Mesendoderm (in vitro differentiated cells): Measurements from ENCODE around the gene IGLON5.

ENCODE experiments used
- DNase-seq: peaks from one replicate; pipeline ENCODE4 v3.0.0; 2013
- H2AK5ac ChIP-seq: 2 replicates; pipeline ENCODE4 v1.6.1; 2013; ENCODE audit warnings: low read length, inconsistent platforms
- H2BK120ac ChIP-seq: 2 replicates; pipeline ENCODE4 v1.6.1; 2013; ENCODE audit warnings: low read depth, mild to moderate bottlenecking, low read length, moderate library complexity, mixed read lengths
- H2BK15ac ChIP-seq: replicated peaks from 2 replicates; pipeline ENCODE4 v1.6.1; 2013; ENCODE audit warnings: low read depth, mild to moderate bottlenecking, moderate library complexity
- H2BK5ac ChIP-seq: 2 replicates; pipeline ENCODE4 v1.6.1; 2013; ENCODE audit warnings: low read length, inconsistent platforms
- H3K18ac ChIP-seq: 2 replicates; pipeline ENCODE4 v1.6.1; 2013; ENCODE audit warnings: mild to moderate bottlenecking, low read length, mixed read lengths
- H3K23ac ChIP-seq: one replicate; pipeline ENCODE4 v1.6.1; 2013; ENCODE audit warnings: low read length
- H3K27ac ChIP-seq: 2 replicates; pipeline ENCODE4 v1.5.1; 2013; ENCODE audit warnings: low read depth, mild to moderate bottlenecking, inconsistent platforms, low read length, moderate library complexity
- H3K27me3 ChIP-seq: 2 replicates; pipeline ENCODE4 v1.6.1; 2013; ENCODE audit warnings: low read length, control low read depth, mild to moderate bottlenecking, inconsistent platforms; ENCODE audit not compliant: insufficient read depth, poor library complexity
- H3K36me3 ChIP-seq: 2 replicates; pipeline ENCODE4 v1.6.1; 2013; ENCODE audit warnings: low read length, inconsistent platforms; ENCODE audit not compliant: control insufficient read depth, insufficient read depth
- H3K4ac ChIP-seq: one replicate; pipeline ENCODE4 v1.6.1; 2013; ENCODE audit warnings: low read depth, mild to moderate bottlenecking, low read length, moderate library complexity
- H3K4me1 ChIP-seq: 2 replicates; pipeline ENCODE4 v1.6.1; 2013; ENCODE audit warnings: low read depth, low read length, inconsistent platforms; ENCODE audit not compliant: control insufficient read depth
- H3K4me2 ChIP-seq: 2 replicates; pipeline ENCODE4 v1.6.1; 2013; ENCODE audit warnings: low read length
- H3K4me3 ChIP-seq: 2 replicates; pipeline ENCODE4 v1.5.1; 2013; ENCODE audit warnings: mild to moderate bottlenecking, low read length
- H3K56ac ChIP-seq: one replicate; pipeline ENCODE4 v1.6.1; 2013; ENCODE audit warnings: low read length
- H3K79me1 ChIP-seq: 2 replicates; pipeline ENCODE4 v1.6.1; 2013; ENCODE audit warnings: low read length, inconsistent platforms
- H3K79me2 ChIP-seq: 2 replicates; pipeline ENCODE4 v1.6.1; 2013; ENCODE audit warnings: mild to moderate bottlenecking, low read length; ENCODE audit not compliant: control insufficient read depth, insufficient read depth
- H3K9ac ChIP-seq: 2 replicates; pipeline ENCODE4 v1.6.1; 2013; ENCODE audit warnings: low read length, inconsistent platforms
- H4K5ac ChIP-seq: one replicate; pipeline ENCODE4 v1.6.1; 2013; ENCODE audit warnings: low read length
- H4K8ac ChIP-seq: one replicate; pipeline ENCODE4 v1.6.1; 2013; ENCODE audit warnings: low read depth, mild to moderate bottlenecking, control low read depth, low read length, moderate library complexity
- WGBS: extraction: QIAGEN DNeasy Blood & Tissue Kit; methylation state at CpG from one replicate; pipeline ENCODE4 v1.1.7; 2013; ENCODE audit warnings: low lambda C conversion rate, missing lambda C conversion rate; ENCODE audit not compliant: insufficient coverage; ENCODE audit errors: extremely low coverage; 5-methylcytosine and 5-hydroxymethylcytosine counted together

The IGLON5 gene

GRCh38 chr19:51301266-51301665 is 10.2 kb upstream of the IGLON5 start:
- Histone ChIP-seq H2BK120ac (no peak overlapping the region), H3K4ac (no peak overlapping the region), H2BK15ac (no peak overlapping the region), H2BK5ac (no peak overlapping the region), H3K27me3 (no peaks in the 10 kb centered on the region), H3K27ac (no peak overlapping the region), H4K5ac (no peak overlapping the region), H2AK5ac (no peak overlapping the region), H3K23ac (no peak overlapping the region), H3K4me2 (no peak overlapping the region), H3K56ac (no peak overlapping the region), H3K79me2 (no peaks in the 10 kb centered on the region), H3K4me3 (no peak overlapping the region), H3K4me1 (no peaks in the 10 kb centered on the region), H3K18ac (no peak overlapping the region), H3K36me3 (no peaks in the 10 kb centered on the region), H4K8ac (no peak overlapping the region), H3K9ac (no peak overlapping the region), H3K79me1 (no peaks in the 10 kb centered on the region)
- no peak for DNase-seq
- no CpG with 5 or more reads among the region's 7 CpGs for WGBS

- no peak overlapping the region for H3K9ac ChIP-seq
- H2BK5ac ChIP-seq: no peak overlapping the region
- no peaks in the 10 kb centered on the region for H3K27me3 ChIP-seq
- H3K4me3 ChIP-seq: no peak overlapping the region
- H3K36me3 ChIP-seq: no peaks in the 10 kb centered on the region
- no peak overlapping the region for H2BK15ac ChIP-seq
- no peak overlapping the region for H3K56ac ChIP-seq
- no peak overlapping the region for H2BK120ac ChIP-seq
- H2AK5ac ChIP-seq: no peak overlapping the region
- no peaks in the 10 kb centered on the region for H3K4me1 ChIP-seq
- no peak overlapping the region for H3K27ac ChIP-seq
- H4K5ac ChIP-seq: no peak overlapping the region
- no peak overlapping the region for H4K8ac ChIP-seq
- H3K23ac ChIP-seq: no peak overlapping the region
- no peak overlapping the region for H3K4ac ChIP-seq
- no peaks in the 10 kb centered on the region for H3K79me1 ChIP-seq
- H3K79me2 ChIP-seq: no peaks in the 10 kb centered on the region
- WGBS: no CpG with 5 or more reads among the region's 3 CpGs
- no peak overlapping the region for H3K18ac ChIP-seq
- DNase-seq: no peak
- no peak overlapping the region for H3K4me2 ChIP-seq
Measured at GRCh38 chr19:51305479-51305878, 6.0 kb upstream of the IGLON5 start.

GRCh38 chr19:51316688-51317087 is 5.2 kb downstream of the IGLON5 start:
- Histone ChIP-seq H3K79me1 (no peaks in the 10 kb centered on the region), H3K36me3 (no peaks in the 10 kb centered on the region), H3K27ac (no peak overlapping the region), H2BK15ac (no peak overlapping the region), H4K5ac (no peak overlapping the region), H2AK5ac (no peak overlapping the region), H2BK5ac (no peak overlapping the region), H2BK120ac (no peak overlapping the region), H3K4ac (no peak overlapping the region), H3K4me2 (no peak overlapping the region), H3K4me3 (no peak overlapping the region), H3K9ac (no peak overlapping the region), H3K79me2 (no peaks in the 10 kb centered on the region), H3K23ac (no peak overlapping the region), H3K18ac (no peak overlapping the region), H4K8ac (no peak overlapping the region), H3K27me3 (no peaks in the 10 kb centered on the region), H3K4me1 (no peaks in the 10 kb centered on the region), H3K56ac (no peak overlapping the region)
- WGBS: no CpG with 5 or more reads among the region's 8 CpGs
- no peak for DNase-seq

- no peaks in the 10 kb centered on the region for H3K27me3 ChIP-seq
- H2BK120ac ChIP-seq: no peak overlapping the region
- no CpG with 5 or more reads among the region's 3 CpGs for WGBS
- no peak overlapping the region for H2AK5ac ChIP-seq
- no peak overlapping the region for H3K4me2 ChIP-seq
- no peak overlapping the region for H3K4me3 ChIP-seq
- H3K18ac ChIP-seq: no peak overlapping the region
- H3K9ac ChIP-seq: no peak overlapping the region
- H2BK15ac ChIP-seq: no peak overlapping the region
- H3K79me1 ChIP-seq: no peaks in the 10 kb centered on the region
- no peak overlapping the region for H2BK5ac ChIP-seq
- no peak overlapping the region for H3K27ac ChIP-seq
- H3K79me2 ChIP-seq: no peaks in the 10 kb centered on the region
- H3K36me3 ChIP-seq: no peaks in the 10 kb centered on the region
- no peak overlapping the region for H3K56ac ChIP-seq
- H3K4me1 ChIP-seq: no peaks in the 10 kb centered on the region
- H4K8ac ChIP-seq: no peak overlapping the region
- H3K4ac ChIP-seq: no peak overlapping the region
- DNase-seq: no peak
- H3K23ac ChIP-seq: no peak overlapping the region
- H4K5ac ChIP-seq: no peak overlapping the region
Measured at GRCh38 chr19:51317376-51317775, 5.9 kb downstream of the IGLON5 start.

- Histone ChIP-seq H2AK5ac (no peak overlapping the region), H3K27me3 (no peaks in the 10 kb centered on the region), H2BK5ac (no peak overlapping the region), H3K79me2 (no peaks in the 10 kb centered on the region), H3K4me1 (no peaks in the 10 kb centered on the region), H3K56ac (no peak overlapping the region), H4K5ac (no peak overlapping the region), H3K4ac (no peak overlapping the region), H3K79me1 (no peaks in the 10 kb centered on the region), H3K36me3 (no peaks in the 10 kb centered on the region), H3K4me2 (no peak overlapping the region), H3K9ac (no peak overlapping the region), H4K8ac (no peak overlapping the region), H2BK120ac (no peak overlapping the region), H3K4me3 (no peak overlapping the region), H2BK15ac (no peak overlapping the region), H3K27ac (no peak overlapping the region), H3K18ac (no peak overlapping the region), H3K23ac (no peak overlapping the region)
- WGBS: no CpG with 5 or more reads among the region's 1 CpG
- no peak for DNase-seq
Measured at GRCh38 chr19:51317968-51318367, 6.5 kb downstream of the IGLON5 start.
